ENCODE results near the gene NDUFC1. TPM values are rescaled to one million over a fixed set of nuclear protein-coding genes. Genes with fewer than 3 reads are reported as not detected.

NDUFC1 gene
- total RNA-seq, 1 experiment from 2014 or later: 61.7 TPM

DNA sequence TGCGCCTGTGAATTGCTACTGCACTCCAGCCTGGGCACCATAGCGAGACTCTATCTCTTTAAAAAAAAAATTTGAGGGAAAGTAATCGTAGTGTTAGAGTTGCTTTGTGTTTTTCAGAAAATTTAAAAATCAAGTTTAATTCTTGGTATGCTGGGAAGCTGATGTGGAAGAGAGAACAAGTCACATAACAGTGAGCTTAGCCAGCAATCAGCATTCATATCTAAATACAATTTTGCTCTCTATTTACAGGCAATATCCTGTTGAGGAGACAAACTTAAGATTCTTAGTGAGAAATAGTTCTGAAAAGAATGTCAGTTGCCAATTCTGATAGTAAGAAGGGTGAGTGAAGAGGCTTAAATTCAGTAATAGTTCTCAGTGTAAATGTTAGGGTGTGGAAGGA is 9.6 kb upstream of the NDUFC1 start (continued):
- TF ChIP-seq NFYB (CRISPR knock-in tag; conservative IDR thresholded peaks at IDR 0.05; ENCODE audit: low read depth) (no peak), MYBL2 (CRISPR knock-in tag; IDR thresholded peaks at IDR 0.05) (no peak), ZNF532 (CRISPR knock-in tag; IDR thresholded peaks at IDR 0.05; ENCODE audit: borderline replicate concordance) (no peak), ZNF232 (CRISPR knock-in tag; IDR thresholded peaks at IDR 0.05) (no peak)

- ChIA-PET POLR2A (no interaction called here), CTCF (no interaction called here)
- no peak for ATAC-seq
- peaks cover 2% of the 10 kb centered on the region; the same call in 1 of the 2 replicates for H3K27me3 Mint-ChIP-seq (ENCODE audit: low read depth)
- peaks cover 48% of the 10 kb centered on the region for H3K36me3 Mint-ChIP-seq
- no peak overlapping the region for H3K27ac Mint-ChIP-seq
- peaks cover 10% of the 10 kb centered on the region for H3K9me3 Mint-ChIP-seq
- DNase-seq (ENCODE audit: low spot score): no peak
- H3K4me1 Mint-ChIP-seq: peaks cover 40% of the 10 kb centered on the region
- no peak overlapping the region for H3K4me3 Mint-ChIP-seq
- no peak for TF ChIP-seq FOXJ3 (CRISPR knock-in tag; IDR thresholded peaks at IDR 0.05; ENCODE audit: borderline replicate concordance)
- TF ChIP-seq CREB1 (CRISPR knock-in tag; IDR thresholded peaks at IDR 0.05): no peak
- TF ChIP-seq, protein P1, sequence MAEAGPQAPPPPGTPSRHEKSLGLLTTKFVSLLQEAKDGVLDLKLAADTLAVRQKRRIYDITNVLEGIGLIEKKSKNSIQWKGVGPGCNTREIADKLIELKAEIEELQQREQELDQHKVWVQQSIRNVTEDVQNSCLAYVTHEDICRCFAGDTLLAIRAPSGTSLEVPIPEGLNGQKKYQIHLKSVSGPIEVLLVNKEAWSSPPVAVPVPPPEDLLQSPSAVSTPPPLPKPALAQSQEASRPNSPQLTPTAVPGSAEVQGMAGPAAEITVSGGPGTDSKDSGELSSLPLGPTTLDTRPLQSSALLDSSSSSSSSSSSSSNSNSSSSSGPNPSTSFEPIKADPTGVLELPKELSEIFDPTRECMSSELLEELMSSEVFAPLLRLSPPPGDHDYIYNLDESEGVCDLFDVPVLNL (CRISPR knock-in tag; IDR thresholded peaks at IDR 0.05; ENCODE audit: borderline replicate concordance, low read depth): no peak
- no peak for TF ChIP-seq CREM (CRISPR knock-in tag; IDR thresholded peaks at IDR 0.05)
- no peak for TF ChIP-seq ATF6 (CRISPR knock-in tag; IDR thresholded peaks at IDR 0.05)
- TF ChIP-seq, protein P2, sequence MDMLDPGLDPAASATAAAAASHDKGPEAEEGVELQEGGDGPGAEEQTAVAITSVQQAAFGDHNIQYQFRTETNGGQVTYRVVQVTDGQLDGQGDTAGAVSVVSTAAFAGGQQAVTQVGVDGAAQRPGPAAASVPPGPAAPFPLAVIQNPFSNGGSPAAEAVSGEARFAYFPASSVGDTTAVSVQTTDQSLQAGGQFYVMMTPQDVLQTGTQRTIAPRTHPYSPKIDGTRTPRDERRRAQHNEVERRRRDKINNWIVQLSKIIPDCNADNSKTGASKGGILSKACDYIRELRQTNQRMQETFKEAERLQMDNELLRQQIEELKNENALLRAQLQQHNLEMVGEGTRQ (CRISPR knock-in tag; IDR thresholded peaks at IDR 0.05): no peak
- TF ChIP-seq ETV6 (CRISPR knock-in tag; IDR thresholded peaks at IDR 0.05): no peak
- no peak for TF ChIP-seq ZNF532 (CRISPR knock-in tag; IDR thresholded peaks at IDR 0.05; ENCODE audit: borderline replicate concordance)
- no peak for TF ChIP-seq USF1 (CRISPR knock-in tag; IDR thresholded peaks at IDR 0.05)
- no peak for TF ChIP-seq ZNF219 (CRISPR knock-in tag; IDR thresholded peaks at IDR 0.05; ENCODE audit: borderline replicate concordance)
- TF ChIP-seq, protein P3, sequence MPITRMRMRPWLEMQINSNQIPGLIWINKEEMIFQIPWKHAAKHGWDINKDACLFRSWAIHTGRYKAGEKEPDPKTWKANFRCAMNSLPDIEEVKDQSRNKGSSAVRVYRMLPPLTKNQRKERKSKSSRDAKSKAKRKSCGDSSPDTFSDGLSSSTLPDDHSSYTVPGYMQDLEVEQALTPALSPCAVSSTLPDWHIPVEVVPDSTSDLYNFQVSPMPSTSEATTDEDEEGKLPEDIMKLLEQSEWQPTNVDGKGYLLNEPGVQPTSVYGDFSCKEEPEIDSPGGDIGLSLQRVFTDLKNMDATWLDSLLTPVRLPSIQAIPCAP (CRISPR knock-in tag; IDR thresholded peaks at IDR 0.05): no peak
- no peak for TF ChIP-seq TEAD1 (CRISPR knock-in tag; IDR thresholded peaks at IDR 0.05)
Measured at GRCh38 chr4:139304920-139305319, 2.6 kb upstream of the NDUFC1 start.

Data from WTC11 (cell line).